Tibial artery (tissue), 4 donors: ENCODE data around the gene ZMYM5.
A peak's percentile ranks its signal among the peaks of the same experiment; 100 is the strongest.
"Not testable (repeated sequence)": the region's sequence is repeated elsewhere in the genome, so short reads cannot be mapped to it uniquely, and the experiment has no call there.

Source experiments
- DNase-seq, 2 donors: peaks; one replicate each; pipeline ENCODE4 v3.0.0-alpha.2; 2019
- H3K27ac ChIP-seq, 2 donors: fragments of 200-600 bp; sonication (generic) in 1 of 2; 1 replicate in 1 of 2; 2 replicates in 1 of 2; pipeline ENCODE4 v1.5.1; 2018 to 2019; ENCODE audit warnings: mild to moderate bottlenecking in 1 of 2
- H3K27me3 ChIP-seq, 2 donors: fragments of 200-600 bp; sonication (generic) in 1 of 2; one replicate each; pipeline versions ENCODE4 v1.5.1 to v1.6.0; 2016 to 2019
- H3K36me3 ChIP-seq, 3 donors: fragments of 200-600 bp; sonication (generic) in 2 of 3; one replicate each; pipeline ENCODE4 v1.5.1; 2016 to 2019; ENCODE audit warnings: mild to moderate bottlenecking in 2 of 3
- H3K4me1 ChIP-seq, 4 donors: fragments of 200-600 bp; sonication (generic) in 2 of 4; 1 replicate in 3 of 4; 2 replicates in 1 of 4; pipeline ENCODE4 v1.5.1; 2016 to 2019
- H3K4me3 ChIP-seq, 2 donors: fragments of 200-600 bp; sonication (generic) in 1 of 2; 1 replicate in 1 of 2; 2 replicates in 1 of 2; pipeline ENCODE4 v1.5.1; 2018 to 2019; ENCODE audit warnings: mild to moderate bottlenecking in 2 of 2
- H3K9me3 ChIP-seq, 3 donors: fragments of 200-600 bp; sonication (generic) in 1 of 3; one replicate each; pipeline ENCODE4 v1.5.1; 2016 to 2019
- CTCF ChIP-seq, 2 experiments: fragments of 200-600 bp in 1 of 2; fragments of 450-650 bp in 1 of 2; IDR thresholded peaks; one replicate each; pipeline ENCODE4 v1.5.1; 2017 to 2019; ENCODE audit warnings: antibody characterized with exemption in 2 of 2, mild to moderate bottlenecking in 1 of 2, moderate library complexity in 1 of 2
- intact Hi-C: fragments of 100-400 bp; cut with DNase I; formaldehyde crosslinking; loops from one replicate; pipeline ENCODE4 v1.15.0; 2023; ENCODE audit warnings: low total_unique reads

Gene ZMYM5

GRCh38 chr13:19863323-19864023, at the start of gene ZMYM5:
TSS of gene ZMYM5 (minus strand) at chr13:19863649. CDS start at chr13:19852180, 11,469 bp downstream.
- intact Hi-C loops: loop anchor here (2.0 kb wide), 3 partner anchors 81 to 231 kb away; partner anchors contain the start of genes MPHOSPH8, PSPC1 and ZMYM2
- H3K4me1 ChIP-seq: peaks cover 0 to 29% (median 19%) of the 10 kb centered on the region in 4 donors
- peak; percentile 98 to 100 for DNase-seq
- no peaks in the 10 kb centered on the region for H3K27me3 ChIP-seq
- H3K4me3 ChIP-seq: peak within 1 kb of the TSS; percentile 96 to 97
- no peaks in the 10 kb centered on the region for H3K36me3 ChIP-seq
- H3K27ac ChIP-seq: peak within 1 kb of the TSS; percentile 98 to 99
- no peaks in the 10 kb centered on the region for H3K9me3 ChIP-seq
- TF ChIP-seq CTCF (IDR thresholded peaks at IDR 0.05): peak in 1 of 2 experiments; percentile 7

- Histone ChIP-seq H3K4me1 (no peaks in the 10 kb centered on the region), H3K27me3 (no peaks in the 10 kb centered on the region), H3K9me3 (no peaks in the 10 kb centered on the region), H3K4me3 (no peak overlapping the region), H3K27ac (no peak overlapping the region), H3K36me3 (no peaks in the 10 kb centered on the region)
- no peak for DNase-seq
- intact Hi-C loops: no loop called here
- TF ChIP-seq CTCF (IDR thresholded peaks at IDR 0.05): no peak
Measured at GRCh38 chr13:19910336-19911072, 47.1 kb upstream of the ZMYM5 start.

GRCh38 chr13:19908350-19908986, 45.0 kb upstream of the ZMYM5 start:
- Histone ChIP-seq H3K27ac (no peak overlapping the region), H3K4me3 (no peak overlapping the region), H3K36me3 (no peaks in the 10 kb centered on the region), H3K27me3 (no peaks in the 10 kb centered on the region), H3K9me3 (no peaks in the 10 kb centered on the region), H3K4me1 (no peaks in the 10 kb centered on the region)
- no peak for TF ChIP-seq CTCF (IDR thresholded peaks at IDR 0.05)
- DNase-seq: no peak
- intact Hi-C loops: no loop called here

- H3K9me3 ChIP-seq, H3K4me1 ChIP-seq, intact Hi-C loops, DNase-seq, H3K36me3 ChIP-seq, H3K27ac ChIP-seq, H3K27me3 ChIP-seq, H3K4me3 ChIP-seq: not testable (repeated sequence)
Measured at GRCh38 chr13:19905487-19906195, 42.2 kb upstream of the ZMYM5 start.

DNA sequence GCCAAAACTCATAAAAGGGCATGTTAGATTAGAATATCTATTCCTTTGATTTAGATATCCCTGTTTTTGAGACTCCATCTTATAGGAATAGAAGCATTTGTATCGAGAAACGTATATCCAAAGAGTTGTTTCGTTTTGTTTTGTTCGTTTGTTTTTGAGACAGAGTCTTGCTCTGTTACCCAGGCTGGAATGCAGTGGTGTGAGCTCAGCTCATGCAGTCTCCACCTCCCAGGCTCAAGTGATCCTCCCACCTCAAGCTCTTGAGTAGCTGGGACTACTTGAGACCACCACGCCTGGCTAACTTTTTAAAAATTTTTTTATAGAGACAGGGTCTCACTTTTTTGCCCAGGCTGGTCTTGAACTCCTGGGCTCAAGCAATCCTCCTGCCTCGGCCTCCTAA, 26.6 kb upstream of the ZMYM5 start:
- H3K27ac ChIP-seq: no peak overlapping the region
- no peaks in the 10 kb centered on the region for H3K9me3 ChIP-seq
- H3K4me3 ChIP-seq: no peak overlapping the region
- H3K4me1 ChIP-seq: no peaks in the 10 kb centered on the region
- no peak for DNase-seq
- no peaks in the 10 kb centered on the region for H3K27me3 ChIP-seq
- intact Hi-C loops: no loop called here
- H3K36me3 ChIP-seq: no peaks in the 10 kb centered on the region
- TF ChIP-seq CTCF (IDR thresholded peaks at IDR 0.05): no peak
